Progenitor cell of endocrine pancreas (in vitro differentiated cells): ENCODE measurements around the gene JMJD4. TPM values are rescaled to one million over a fixed set of nuclear protein-coding genes. Genes with fewer than 3 reads are reported as not detected.

Experiments
- DNase-seq: peaks from one replicate; pipeline ENCODE4 v3.0.0; 2021; ENCODE audit warnings: low spot score; ENCODE audit not compliant: unreplicated experiment
- H3K27ac Mint-ChIP-seq: 2 replicates; pipeline ENCODE4 v1.8.0; 2021; ENCODE audit warnings: mild to moderate bottlenecking, moderate library complexity, mixed read lengths
- H3K27me3 Mint-ChIP-seq: 2 replicates; pipeline ENCODE4 v1.8.0; 2021; ENCODE audit warnings: mixed read lengths
- H3K36me3 Mint-ChIP-seq: 2 replicates; pipeline ENCODE4 v1.8.0; 2022; ENCODE audit warnings: mixed read lengths; ENCODE audit not compliant: insufficient read depth
- H3K4me1 Mint-ChIP-seq: 2 replicates; pipeline ENCODE4 v1.8.0; 2021; ENCODE audit warnings: low read depth, mixed read lengths
- H3K4me3 Mint-ChIP-seq: 2 replicates; pipeline ENCODE4 v1.8.0; 2021; ENCODE audit warnings: low read depth, mild to moderate bottlenecking, moderate library complexity, mixed read lengths
- H3K9me3 Mint-ChIP-seq: 2 replicates; pipeline ENCODE4 v1.8.0; 2021; ENCODE audit warnings: low read depth, mixed read lengths
- CTCF ChIP-seq: fragments of 200-600 bp; sonication (generic); IDR thresholded peaks from one replicate; pipeline ENCODE4 v1.5.0; 2021; ENCODE audit warnings: antibody characterized with exemption, mild to moderate bottlenecking; ENCODE audit not compliant: unreplicated experiment
- total RNA-seq: library from RNA; stranded (reverse); gene quantifications from 2 replicates; pipeline ENCODE4 v1.2.1, GENCODE V29; 2021

JMJD4 gene
- total RNA-seq, 1 donor from 2014 or later = 26.4 TPM

- H3K36me3 Mint-ChIP-seq = peaks cover 2% of the 10 kb centered on the region
- peaks cover under 1% of the 10 kb centered on the region for H3K27me3 Mint-ChIP-seq
- H3K4me1 Mint-ChIP-seq = no peaks in the 10 kb centered on the region
- no peak for DNase-seq
- H3K27ac Mint-ChIP-seq = no peak overlapping the region
- TF ChIP-seq CTCF = no peak
- H3K9me3 Mint-ChIP-seq = no peaks in the 10 kb centered on the region
- no peak overlapping the region for H3K4me3 Mint-ChIP-seq
Measured at GRCh38 chr1:227779021-227779441, 43.9 kb upstream of the JMJD4 start.

- DNase-seq = no peak
- H3K9me3 Mint-ChIP-seq = no peaks in the 10 kb centered on the region
- H3K4me1 Mint-ChIP-seq = no peaks in the 10 kb centered on the region
- H3K27me3 Mint-ChIP-seq = no peaks in the 10 kb centered on the region
- TF ChIP-seq CTCF = no peak
- no peak overlapping the region for H3K27ac Mint-ChIP-seq
- H3K36me3 Mint-ChIP-seq = peaks cover 2% of the 10 kb centered on the region
- no peak overlapping the region for H3K4me3 Mint-ChIP-seq
Measured at GRCh38 chr1:227778401-227778947, 43.4 kb upstream of the JMJD4 start.

DNA sequence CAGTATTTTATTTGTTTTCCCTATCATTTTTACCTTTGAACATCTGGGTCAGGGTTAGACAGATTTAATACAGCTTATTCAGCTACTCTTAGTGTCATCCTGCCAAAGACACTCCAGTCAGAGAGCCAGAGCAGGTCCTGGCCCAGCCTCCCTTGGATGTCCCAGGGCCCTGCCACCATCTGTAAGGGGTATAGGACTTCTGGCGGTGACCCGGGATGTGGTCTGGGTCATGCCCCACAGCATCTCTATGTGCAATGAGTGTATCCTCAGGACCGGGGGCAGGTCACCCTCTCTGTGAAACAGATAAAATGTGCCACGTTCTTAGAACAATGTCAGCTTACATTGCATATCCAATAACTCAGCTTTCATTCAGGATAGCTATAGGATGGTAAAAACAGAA, 42.5 kb upstream of the JMJD4 start:
- Mint-ChIP-seq H3K27me3 (no peaks in the 10 kb centered on the region), H3K9me3 (no peaks in the 10 kb centered on the region), H3K4me3 (no peak overlapping the region), H3K36me3 (no peaks in the 10 kb centered on the region), H3K4me1 (no peaks in the 10 kb centered on the region), H3K27ac (no peak overlapping the region)
- DNase-seq = no peak
- TF ChIP-seq CTCF = no peak

- Mint-ChIP-seq H3K9me3 (no peaks in the 10 kb centered on the region), H3K4me1 (no peaks in the 10 kb centered on the region), H3K27me3 (no peaks in the 10 kb centered on the region), H3K4me3 (no peak overlapping the region), H3K36me3 (peaks cover 2% of the 10 kb centered on the region), H3K27ac (no peak overlapping the region)
- no peak for DNase-seq
- no peak for TF ChIP-seq CTCF
Measured at GRCh38 chr1:227777156-227777555, 42.1 kb upstream of the JMJD4 start.

DNA sequence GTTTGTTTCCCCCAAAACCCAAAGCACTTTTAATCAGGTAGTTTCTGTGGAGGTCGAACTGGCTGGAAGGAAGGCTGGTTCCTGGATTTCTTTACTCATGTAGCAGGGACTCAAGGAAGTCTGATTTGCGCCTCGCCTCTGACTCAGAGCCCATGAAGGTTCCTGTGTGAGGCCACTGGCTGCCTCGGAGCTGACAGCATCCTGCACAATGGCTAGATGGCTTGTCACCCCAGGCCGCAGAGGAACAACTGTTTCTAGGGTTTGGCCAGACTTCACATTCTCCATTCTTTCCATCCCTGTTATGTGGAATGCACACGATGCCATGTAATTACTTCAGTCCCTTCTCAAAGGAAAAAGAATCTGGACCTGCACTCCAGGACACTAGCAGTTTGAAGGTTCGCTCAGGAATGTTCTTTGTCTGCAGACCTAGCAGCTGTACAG, 41.2 kb upstream of the JMJD4 start:
- H3K4me3 Mint-ChIP-seq = no peak overlapping the region
- no peak for DNase-seq
- H3K36me3 Mint-ChIP-seq = peaks cover 2% of the 10 kb centered on the region
- H3K9me3 Mint-ChIP-seq = no peaks in the 10 kb centered on the region
- TF ChIP-seq CTCF = no peak
- no peaks in the 10 kb centered on the region for H3K27me3 Mint-ChIP-seq
- H3K27ac Mint-ChIP-seq = no peak overlapping the region
- H3K4me1 Mint-ChIP-seq = no peaks in the 10 kb centered on the region
